ENCODE results near the gene KIF13A. TPM values are rescaled to one million over a fixed set of nuclear protein-coding genes. Genes with fewer than 3 reads are reported as not detected.
A peak's percentile ranks its signal among the peaks of the same experiment; 100 is the strongest.

Gene KIF13A
- total and polyA plus RNA-seq, 2 experiments from 2014 or later = 8.4 to 28.2 TPM

DNA sequence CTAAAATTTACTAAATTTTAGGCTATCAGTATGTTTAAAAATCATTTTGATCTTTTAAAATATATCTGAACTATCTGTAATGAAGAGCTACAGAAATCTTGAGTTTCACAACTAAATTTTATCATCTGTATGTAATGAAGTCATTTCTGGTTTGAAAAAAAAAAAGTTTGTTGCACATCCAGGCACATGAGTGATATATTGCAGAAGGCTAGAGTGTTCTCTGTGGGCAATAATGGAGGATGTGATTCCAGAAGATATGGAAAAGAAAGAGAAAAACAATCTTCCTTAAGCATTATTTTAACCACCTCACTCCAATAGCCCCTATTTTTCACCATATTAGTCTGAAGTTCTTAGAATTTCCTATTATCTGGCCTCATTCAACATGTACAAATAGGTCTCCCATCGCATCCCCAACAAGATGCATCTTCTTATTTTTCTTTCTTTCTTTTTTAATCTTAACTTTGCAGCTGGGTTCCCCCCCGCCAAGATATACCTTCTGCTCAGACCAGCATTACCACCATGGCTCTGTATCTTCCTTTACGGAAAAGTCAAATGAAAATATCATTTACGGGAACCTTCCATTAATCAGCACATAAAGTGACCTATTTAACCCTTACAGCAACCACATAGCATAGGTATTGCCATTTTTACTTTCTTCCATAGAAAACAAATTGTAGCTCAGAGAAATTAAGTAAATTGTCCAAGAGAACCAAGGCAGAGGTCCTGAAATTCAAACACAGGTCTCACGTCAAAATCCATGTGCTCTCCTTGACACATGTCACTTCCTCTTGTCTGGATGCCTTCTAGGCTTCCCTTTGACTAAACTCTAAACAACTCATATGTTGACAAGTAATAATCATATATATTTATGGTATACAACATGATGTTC lies 116.9 kb downstream of the KIF13A start (continued):
- TF ChIP-seq, protein P1, sequence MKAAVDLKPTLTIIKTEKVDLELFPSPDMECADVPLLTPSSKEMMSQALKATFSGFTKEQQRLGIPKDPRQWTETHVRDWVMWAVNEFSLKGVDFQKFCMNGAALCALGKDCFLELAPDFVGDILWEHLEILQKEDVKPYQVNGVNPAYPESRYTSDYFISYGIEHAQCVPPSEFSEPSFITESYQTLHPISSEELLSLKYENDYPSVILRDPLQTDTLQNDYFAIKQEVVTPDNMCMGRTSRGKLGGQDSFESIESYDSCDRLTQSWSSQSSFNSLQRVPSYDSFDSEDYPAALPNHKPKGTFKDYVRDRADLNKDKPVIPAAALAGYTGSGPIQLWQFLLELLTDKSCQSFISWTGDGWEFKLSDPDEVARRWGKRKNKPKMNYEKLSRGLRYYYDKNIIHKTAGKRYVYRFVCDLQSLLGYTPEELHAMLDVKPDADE (IDR thresholded peaks at IDR 0.05) = no peak
- TF ChIP-seq, protein P2, sequence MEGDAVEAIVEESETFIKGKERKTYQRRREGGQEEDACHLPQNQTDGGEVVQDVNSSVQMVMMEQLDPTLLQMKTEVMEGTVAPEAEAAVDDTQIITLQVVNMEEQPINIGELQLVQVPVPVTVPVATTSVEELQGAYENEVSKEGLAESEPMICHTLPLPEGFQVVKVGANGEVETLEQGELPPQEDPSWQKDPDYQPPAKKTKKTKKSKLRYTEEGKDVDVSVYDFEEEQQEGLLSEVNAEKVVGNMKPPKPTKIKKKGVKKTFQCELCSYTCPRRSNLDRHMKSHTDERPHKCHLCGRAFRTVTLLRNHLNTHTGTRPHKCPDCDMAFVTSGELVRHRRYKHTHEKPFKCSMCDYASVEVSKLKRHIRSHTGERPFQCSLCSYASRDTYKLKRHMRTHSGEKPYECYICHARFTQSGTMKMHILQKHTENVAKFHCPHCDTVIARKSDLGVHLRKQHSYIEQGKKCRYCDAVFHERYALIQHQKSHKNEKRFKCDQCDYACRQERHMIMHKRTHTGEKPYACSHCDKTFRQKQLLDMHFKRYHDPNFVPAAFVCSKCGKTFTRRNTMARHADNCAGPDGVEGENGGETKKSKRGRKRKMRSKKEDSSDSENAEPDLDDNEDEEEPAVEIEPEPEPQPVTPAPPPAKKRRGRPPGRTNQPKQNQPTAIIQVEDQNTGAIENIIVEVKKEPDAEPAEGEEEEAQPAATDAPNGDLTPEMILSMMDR (conservative IDR thresholded peaks at IDR 0.05; ENCODE audit: low read depth in 2 of 2) = no peak
- TF ChIP-seq, protein P3, sequence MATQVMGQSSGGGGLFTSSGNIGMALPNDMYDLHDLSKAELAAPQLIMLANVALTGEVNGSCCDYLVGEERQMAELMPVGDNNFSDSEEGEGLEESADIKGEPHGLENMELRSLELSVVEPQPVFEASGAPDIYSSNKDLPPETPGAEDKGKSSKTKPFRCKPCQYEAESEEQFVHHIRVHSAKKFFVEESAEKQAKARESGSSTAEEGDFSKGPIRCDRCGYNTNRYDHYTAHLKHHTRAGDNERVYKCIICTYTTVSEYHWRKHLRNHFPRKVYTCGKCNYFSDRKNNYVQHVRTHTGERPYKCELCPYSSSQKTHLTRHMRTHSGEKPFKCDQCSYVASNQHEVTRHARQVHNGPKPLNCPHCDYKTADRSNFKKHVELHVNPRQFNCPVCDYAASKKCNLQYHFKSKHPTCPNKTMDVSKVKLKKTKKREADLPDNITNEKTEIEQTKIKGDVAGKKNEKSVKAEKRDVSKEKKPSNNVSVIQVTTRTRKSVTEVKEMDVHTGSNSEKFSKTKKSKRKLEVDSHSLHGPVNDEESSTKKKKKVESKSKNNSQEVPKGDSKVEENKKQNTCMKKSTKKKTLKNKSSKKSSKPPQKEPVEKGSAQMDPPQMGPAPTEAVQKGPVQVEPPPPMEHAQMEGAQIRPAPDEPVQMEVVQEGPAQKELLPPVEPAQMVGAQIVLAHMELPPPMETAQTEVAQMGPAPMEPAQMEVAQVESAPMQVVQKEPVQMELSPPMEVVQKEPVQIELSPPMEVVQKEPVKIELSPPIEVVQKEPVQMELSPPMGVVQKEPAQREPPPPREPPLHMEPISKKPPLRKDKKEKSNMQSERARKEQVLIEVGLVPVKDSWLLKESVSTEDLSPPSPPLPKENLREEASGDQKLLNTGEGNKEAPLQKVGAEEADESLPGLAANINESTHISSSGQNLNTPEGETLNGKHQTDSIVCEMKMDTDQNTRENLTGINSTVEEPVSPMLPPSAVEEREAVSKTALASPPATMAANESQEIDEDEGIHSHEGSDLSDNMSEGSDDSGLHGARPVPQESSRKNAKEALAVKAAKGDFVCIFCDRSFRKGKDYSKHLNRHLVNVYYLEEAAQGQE (IDR thresholded peaks at IDR 0.05; ENCODE audit: unreplicated experiment) = no peak
- TF ChIP-seq EZH2phosphoT487 (IDR thresholded peaks at IDR 0.05; ENCODE audit: unreplicated experiment) (no peak), JUNB (IDR thresholded peaks at IDR 0.05; ENCODE audit: unreplicated experiment) (no peak), ZNF331 (CRISPR knock-in tag; IDR thresholded peaks at IDR 0.05; ENCODE audit: low read depth) (no peak), STAT1 (IDR thresholded peaks at IDR 0.05; ENCODE audit: unreplicated experiment) (no peak), ZNF114 (CRISPR knock-in tag; IDR thresholded peaks at IDR 0.05) (no peak)

DNA sequence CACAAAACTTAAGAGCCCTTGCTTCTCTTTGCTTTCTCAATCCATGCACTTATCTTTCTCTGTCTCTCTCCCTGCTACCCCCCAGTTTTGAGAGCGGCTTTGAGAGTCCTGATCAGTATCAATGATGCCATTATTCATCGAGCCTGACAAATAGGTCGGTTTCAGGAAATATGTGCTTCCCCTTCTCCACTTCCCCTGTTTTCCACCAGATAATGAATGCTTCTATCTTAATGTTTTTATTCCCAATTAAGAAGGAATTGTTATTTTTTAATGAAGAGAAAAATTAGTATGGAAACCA lies 117.7 kb downstream of the KIF13A start:
- Histone ChIP-seq H3K9me2 (ENCODE audit: insufficient read depth) (no peaks in the 10 kb centered on the region), H3F3A (replicated peaks; ENCODE audit: low read depth) (no peaks in the 10 kb centered on the region), H3K4me3 (no peak overlapping the region), H3K79me2 (replicated peaks; ENCODE audit: insufficient read depth) (no peaks in the 10 kb centered on the region; the same call in 1 of the 2 replicates), H3K36me3 (ENCODE audit: insufficient read depth) (no peaks in the 10 kb centered on the region), H3K4me1 (ENCODE audit: insufficient read depth) (no peaks in the 10 kb centered on the region), H4K20me1 (replicated peaks; ENCODE audit: insufficient read depth) (no peaks in the 10 kb centered on the region), H3K27ac (ENCODE audit: low read depth) (no peak overlapping the region), H3K4me2 (no peak overlapping the region), H3K27me3 (ENCODE audit: insufficient read depth) (no peaks in the 10 kb centered on the region), H2AFZ (no peak overlapping the region)
- ATAC-seq (no peak), DNase-seq (ENCODE audit: low spot score) (no peak)
- peaks cover 9% of the 10 kb centered on the region; the same call in 2 of the 3 replicates for H3K4me1 Mint-ChIP-seq
- H3K27me3 Mint-ChIP-seq (ENCODE audit: insufficient read depth, low read depth, poor library complexity) = peaks cover 2% of the 10 kb centered on the region
- H3K9me3 Mint-ChIP-seq = no peaks in the 10 kb centered on the region
- 0 out of 2 replicates have a peak overlapping the region, but pooled peaks have one; percentile 20 for H3K27ac Mint-ChIP-seq
- no peak overlapping the region for H3K4me3 Mint-ChIP-seq
- H3K36me3 Mint-ChIP-seq (ENCODE audit: low read depth) = no peaks in the 10 kb centered on the region
- TF ChIP-seq ZNF331 (CRISPR knock-in tag; IDR thresholded peaks at IDR 0.05; ENCODE audit: low read depth) = no peak
- TF ChIP-seq, protein P4, sequence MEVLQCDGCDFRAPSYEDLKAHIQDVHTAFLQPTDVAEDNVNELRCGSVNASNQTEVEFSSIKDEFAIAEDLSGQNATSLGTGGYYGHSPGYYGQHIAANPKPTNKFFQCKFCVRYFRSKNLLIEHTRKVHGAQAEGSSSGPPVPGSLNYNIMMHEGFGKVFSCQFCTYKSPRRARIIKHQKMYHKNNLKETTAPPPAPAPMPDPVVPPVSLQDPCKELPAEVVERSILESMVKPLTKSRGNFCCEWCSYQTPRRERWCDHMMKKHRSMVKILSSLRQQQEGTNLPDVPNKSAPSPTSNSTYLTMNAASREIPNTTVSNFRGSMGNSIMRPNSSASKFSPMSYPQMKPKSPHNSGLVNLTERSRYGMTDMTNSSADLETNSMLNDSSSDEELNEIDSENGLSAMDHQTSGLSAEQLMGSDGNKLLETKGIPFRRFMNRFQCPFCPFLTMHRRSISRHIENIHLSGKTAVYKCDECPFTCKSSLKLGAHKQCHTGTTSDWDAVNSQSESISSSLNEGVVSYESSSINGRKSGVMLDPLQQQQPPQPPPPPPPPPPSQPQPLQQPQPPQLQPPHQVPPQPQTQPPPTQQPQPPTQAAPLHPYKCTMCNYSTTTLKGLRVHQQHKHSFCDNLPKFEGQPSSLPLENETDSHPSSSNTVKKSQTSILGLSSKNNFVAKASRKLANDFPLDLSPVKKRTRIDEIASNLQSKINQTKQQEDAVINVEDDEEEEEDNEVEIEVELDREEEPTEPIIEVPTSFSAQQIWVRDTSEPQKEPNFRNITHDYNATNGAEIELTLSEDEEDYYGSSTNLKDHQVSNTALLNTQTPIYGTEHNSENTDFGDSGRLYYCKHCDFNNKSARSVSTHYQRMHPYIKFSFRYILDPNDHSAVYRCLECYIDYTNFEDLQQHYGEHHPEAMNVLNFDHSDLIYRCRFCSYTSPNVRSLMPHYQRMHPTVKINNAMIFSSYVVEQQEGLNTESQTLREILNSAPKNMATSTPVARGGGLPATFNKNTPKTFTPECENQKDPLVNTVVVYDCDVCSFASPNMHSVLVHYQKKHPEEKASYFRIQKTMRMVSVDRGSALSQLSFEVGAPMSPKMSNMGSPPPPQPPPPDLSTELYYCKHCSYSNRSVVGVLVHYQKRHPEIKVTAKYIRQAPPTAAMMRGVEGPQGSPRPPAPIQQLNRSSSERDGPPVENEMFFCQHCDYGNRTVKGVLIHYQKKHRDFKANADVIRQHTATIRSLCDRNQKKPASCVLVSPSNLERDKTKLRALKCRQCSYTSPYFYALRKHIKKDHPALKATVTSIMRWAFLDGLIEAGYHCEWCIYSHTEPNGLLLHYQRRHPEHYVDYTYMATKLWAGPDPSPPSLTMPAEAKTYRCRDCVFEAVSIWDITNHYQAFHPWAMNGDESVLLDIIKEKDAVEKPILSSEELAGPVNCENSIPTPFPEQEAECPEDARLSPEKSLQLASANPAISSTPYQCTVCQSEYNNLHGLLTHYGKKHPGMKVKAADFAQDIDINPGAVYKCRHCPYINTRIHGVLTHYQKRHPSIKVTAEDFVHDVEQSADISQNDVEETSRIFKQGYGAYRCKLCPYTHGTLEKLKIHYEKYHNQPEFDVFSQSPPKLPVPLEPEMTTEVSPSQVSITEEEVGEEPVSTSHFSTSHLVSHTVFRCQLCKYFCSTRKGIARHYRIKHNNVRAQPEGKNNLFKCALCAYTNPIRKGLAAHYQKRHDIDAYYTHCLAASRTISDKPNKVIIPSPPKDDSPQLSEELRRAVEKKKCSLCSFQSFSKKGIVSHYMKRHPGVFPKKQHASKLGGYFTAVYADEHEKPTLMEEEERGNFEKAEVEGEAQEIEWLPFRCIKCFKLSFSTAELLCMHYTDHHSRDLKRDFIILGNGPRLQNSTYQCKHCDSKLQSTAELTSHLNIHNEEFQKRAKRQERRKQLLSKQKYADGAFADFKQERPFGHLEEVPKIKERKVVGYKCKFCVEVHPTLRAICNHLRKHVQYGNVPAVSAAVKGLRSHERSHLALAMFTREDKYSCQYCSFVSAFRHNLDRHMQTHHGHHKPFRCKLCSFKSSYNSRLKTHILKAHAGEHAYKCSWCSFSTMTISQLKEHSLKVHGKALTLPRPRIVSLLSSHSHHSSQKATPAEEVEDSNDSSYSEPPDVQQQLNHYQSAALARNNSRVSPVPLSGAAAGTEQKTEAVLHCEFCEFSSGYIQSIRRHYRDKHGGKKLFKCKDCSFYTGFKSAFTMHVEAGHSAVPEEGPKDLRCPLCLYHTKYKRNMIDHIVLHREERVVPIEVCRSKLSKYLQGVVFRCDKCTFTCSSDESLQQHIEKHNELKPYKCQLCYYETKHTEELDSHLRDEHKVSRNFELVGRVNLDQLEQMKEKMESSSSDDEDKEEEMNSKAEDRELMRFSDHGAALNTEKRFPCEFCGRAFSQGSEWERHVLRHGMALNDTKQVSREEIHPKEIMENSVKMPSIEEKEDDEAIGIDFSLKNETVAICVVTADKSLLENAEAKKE (CRISPR knock-in tag; IDR thresholded peaks at IDR 0.05) = no peak
- TF ChIP-seq, protein P1 (IDR thresholded peaks at IDR 0.05) = no peak

All from GM23338 (cell line).